Measurements from ENCODE around the gene TNFSF12.

- no peak for TF ChIP-seq CTCF (IDR thresholded peaks at IDR 0.05; ENCODE audit: low read length)
- no peak for TF ChIP-seq EZH2 (IDR thresholded peaks at IDR 0.05; ENCODE audit: borderline replicate concordance, low read length)
Observed at GRCh38 chr17:7512105-7512504, 36.8 kb upstream of the TNFSF12 start.

All from OCI-LY1 (cell line).